ENCODE measurements around the gene SLC38A10. TPM values are rescaled to one million over a fixed set of nuclear protein-coding genes. Genes with fewer than 3 reads are reported as not detected.

Gene SLC38A10
- polyA plus RNA-seq, 1 donor from 2014 or later: 37.4 TPM

DNA sequence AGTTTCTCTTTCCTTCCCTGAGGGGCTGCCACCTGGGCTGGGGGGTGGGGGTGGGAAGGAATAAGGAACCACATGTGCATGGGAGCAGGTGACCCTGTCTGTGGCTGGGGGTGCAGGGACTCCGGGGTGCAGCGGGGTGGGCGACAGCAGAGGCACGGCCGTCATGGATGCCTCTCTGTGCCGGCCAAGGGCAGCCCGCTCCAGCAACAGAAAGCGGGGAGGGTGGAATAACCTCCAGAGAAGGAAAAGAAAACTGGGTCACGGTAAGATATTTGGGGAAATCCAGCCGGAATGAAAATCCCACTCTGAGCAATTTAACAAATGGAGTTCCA is 51.8 kb downstream of the SLC38A10 start:
- Histone ChIP-seq H3K36me3 (ENCODE audit: insufficient read depth, low read length) (no peaks in the 10 kb centered on the region), H3K9me3 (ENCODE audit: low read length) (no peaks in the 10 kb centered on the region), H3K4me3 (ENCODE audit: low read length) (no peak overlapping the region), H3K27ac (ENCODE audit: low read length) (no peak overlapping the region), H3K4me2 (ENCODE audit: low read length) (no peak overlapping the region), H3F3A (ENCODE audit: insufficient read depth, low read length, poor library complexity, severe bottlenecking) (no peaks in the 10 kb centered on the region), H3K27me3 (ENCODE audit: insufficient read depth, low read depth, low read length) (no peaks in the 10 kb centered on the region), H3K9ac (ENCODE audit: low read length) (no peak overlapping the region), H3K9me2 (ENCODE audit: insufficient read depth, low read length) (no peaks in the 10 kb centered on the region), H4K20me1 (ENCODE audit: insufficient read depth) (no peaks in the 10 kb centered on the region), H3K79me2 (replicated peaks; ENCODE audit: insufficient read depth, low read length) (peaks cover 9% of the 10 kb centered on the region), H2AFZ (ENCODE audit: low read depth, low read length) (no peak overlapping the region)
- no peak for TF ChIP-seq POLR2AphosphoS5 (IDR thresholded peaks at IDR 0.05)

DNA sequence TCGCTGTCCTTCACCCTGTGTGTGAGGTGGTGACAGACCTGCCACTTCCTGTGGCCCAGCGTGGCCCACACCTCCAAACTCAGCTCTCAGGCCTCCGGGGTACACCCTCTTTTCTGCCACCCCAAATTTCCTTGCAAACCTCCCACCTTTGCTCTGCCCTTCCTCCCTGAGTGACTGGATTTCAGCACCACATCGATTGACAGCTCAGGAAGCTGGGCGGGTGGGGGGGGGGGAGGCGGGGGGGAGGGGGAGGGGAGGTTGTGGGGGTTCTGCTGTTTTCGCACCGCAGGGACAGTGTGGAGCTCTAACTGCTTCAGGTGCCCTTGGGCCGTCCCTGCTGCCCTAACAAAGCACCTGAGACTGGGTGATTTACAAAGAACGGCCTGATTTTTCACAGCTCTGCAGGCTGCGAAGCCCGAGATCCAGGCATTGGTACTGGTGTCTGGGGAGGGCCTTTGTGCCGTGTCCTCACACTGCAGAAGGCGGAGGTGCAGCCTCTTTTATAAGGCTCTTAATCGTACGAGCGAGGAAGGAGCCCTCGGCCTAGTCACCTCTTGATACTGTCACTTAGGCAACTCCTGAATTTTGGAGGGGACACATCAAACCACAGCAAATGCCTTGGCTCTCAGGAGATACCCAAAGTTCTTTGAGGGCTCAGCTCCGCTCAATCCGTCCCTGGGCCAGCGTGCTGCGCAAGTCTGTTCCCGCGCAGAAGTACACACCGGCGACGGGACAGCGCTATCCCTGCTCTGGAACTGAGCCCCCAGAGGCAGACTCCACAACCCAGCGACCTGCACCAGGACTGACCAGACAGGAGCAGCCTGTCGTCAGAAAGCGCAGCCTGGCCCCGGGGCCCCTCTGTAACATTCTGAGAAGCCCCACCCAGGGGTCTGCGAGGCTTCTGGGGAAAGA is 52.4 kb downstream of the SLC38A10 start:
- no peaks in the 10 kb centered on the region for H3K9me2 ChIP-seq (ENCODE audit: insufficient read depth, low read length)
- no peak overlapping the region for H3K4me3 ChIP-seq (ENCODE audit: low read length)
- no peaks in the 10 kb centered on the region for H4K20me1 ChIP-seq (ENCODE audit: insufficient read depth)
- no peaks in the 10 kb centered on the region for H3F3A ChIP-seq (ENCODE audit: insufficient read depth, low read length, poor library complexity, severe bottlenecking)
- TF ChIP-seq POLR2AphosphoS5 (IDR thresholded peaks at IDR 0.05) (no peak), REST (IDR thresholded peaks at IDR 0.05; ENCODE audit: borderline replicate concordance) (no peak), SMC3 (conservative IDR thresholded peaks at IDR 0.05; ENCODE audit: poor library complexity) (no peak), EZH2 (IDR thresholded peaks at IDR 0.05; ENCODE audit: borderline replicate concordance, insufficient read depth, low read length, poor library complexity, severe bottlenecking) (no peak), MXI1 (conservative IDR thresholded peaks at IDR 0.05; ENCODE audit: poor library complexity, severe bottlenecking) (no peak), RAD21 (conservative IDR thresholded peaks at IDR 0.05) (no peak)
- TF ChIP-seq, protein P1, sequence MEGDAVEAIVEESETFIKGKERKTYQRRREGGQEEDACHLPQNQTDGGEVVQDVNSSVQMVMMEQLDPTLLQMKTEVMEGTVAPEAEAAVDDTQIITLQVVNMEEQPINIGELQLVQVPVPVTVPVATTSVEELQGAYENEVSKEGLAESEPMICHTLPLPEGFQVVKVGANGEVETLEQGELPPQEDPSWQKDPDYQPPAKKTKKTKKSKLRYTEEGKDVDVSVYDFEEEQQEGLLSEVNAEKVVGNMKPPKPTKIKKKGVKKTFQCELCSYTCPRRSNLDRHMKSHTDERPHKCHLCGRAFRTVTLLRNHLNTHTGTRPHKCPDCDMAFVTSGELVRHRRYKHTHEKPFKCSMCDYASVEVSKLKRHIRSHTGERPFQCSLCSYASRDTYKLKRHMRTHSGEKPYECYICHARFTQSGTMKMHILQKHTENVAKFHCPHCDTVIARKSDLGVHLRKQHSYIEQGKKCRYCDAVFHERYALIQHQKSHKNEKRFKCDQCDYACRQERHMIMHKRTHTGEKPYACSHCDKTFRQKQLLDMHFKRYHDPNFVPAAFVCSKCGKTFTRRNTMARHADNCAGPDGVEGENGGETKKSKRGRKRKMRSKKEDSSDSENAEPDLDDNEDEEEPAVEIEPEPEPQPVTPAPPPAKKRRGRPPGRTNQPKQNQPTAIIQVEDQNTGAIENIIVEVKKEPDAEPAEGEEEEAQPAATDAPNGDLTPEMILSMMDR (IDR thresholded peaks at IDR 0.05; ENCODE audit: poor library complexity, severe bottlenecking): no peak
- no peaks in the 10 kb centered on the region for H3K27me3 ChIP-seq (ENCODE audit: insufficient read depth, low read depth, low read length)
- H2AFZ ChIP-seq (ENCODE audit: low read depth, low read length): no peak overlapping the region
- H3K27ac ChIP-seq (ENCODE audit: low read length): no peak overlapping the region
- no peaks in the 10 kb centered on the region for H3K36me3 ChIP-seq (ENCODE audit: insufficient read depth, low read length)
- H3K9me3 ChIP-seq (ENCODE audit: low read length): no peaks in the 10 kb centered on the region
- H3K9ac ChIP-seq (ENCODE audit: low read length): no peak overlapping the region
- no peak overlapping the region for H3K4me2 ChIP-seq (ENCODE audit: low read length)
- peaks cover 15% of the 10 kb centered on the region for H3K79me2 ChIP-seq (replicated peaks; ENCODE audit: insufficient read depth, low read length)
